Medulla oblongata (tissue), 1 donor: Measurements from ENCODE around the gene CCDC102A.
A peak's percentile ranks its signal among the peaks of the same experiment; 100 is the strongest.

Experiments
- DNase-seq: peaks from one replicate; pipeline ENCODE4 v3.0.0-alpha.2; 2015; ENCODE audit errors: extremely low spot score

CCDC102A gene

DNA sequence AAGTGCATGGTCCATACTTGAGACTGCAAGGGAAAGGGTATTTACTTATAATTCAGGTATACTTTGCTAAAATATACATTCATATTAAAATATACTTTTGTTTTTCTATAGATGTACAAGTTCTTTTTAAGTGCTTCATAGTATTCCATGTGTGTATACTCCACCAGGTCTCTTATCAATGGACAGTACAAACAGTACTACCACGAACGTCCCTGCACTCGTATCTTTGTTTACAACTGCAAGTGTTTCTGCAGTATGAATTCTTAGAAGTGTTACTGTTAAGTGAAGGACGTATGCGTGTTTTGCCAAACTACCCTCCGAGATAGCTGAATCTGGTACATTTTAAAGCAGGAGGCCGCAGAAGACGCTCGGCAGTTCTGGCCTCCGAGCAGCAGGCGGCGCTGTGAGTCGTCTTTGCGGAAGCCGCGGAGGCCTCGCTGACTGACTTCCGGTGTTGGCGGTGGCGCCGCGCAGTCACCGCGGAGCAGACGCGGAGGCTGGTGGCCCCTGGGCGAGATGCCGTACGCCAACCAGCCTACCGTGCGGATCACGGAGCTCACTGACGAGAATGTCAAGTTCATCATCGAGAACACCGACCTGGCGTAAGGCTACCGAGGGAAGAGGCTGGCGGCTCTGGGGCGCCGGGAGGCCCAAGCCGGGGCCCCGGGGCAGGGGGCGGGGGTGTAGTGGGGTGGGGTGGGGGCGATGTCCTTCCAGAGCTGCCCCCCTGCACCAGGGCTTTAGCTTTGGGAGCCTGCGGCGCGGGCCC is 74.0 kb downstream of the CCDC102A start, which contains the start of gene POLR2C:
POLR2C (plus strand) TSS at position 471 of the 769 bp plus-strand sequence; CDS start at position 517, 46 bp downstream.
- DNase-seq, result peak; percentile 85
